RPMI7951 (cell line): ENCODE measurements around the gene SUN3. TPM values are rescaled to one million over a fixed set of nuclear protein-coding genes. Genes with fewer than 3 reads are reported as not detected.
"Not testable (repeated sequence)": the region's sequence is repeated elsewhere in the genome, so short reads cannot be mapped to it uniquely, and the experiment has no call there.

Experiments used
- DNase-seq: peaks from one replicate; pipeline ENCODE4 v3.0.0-alpha.2; 2012; ENCODE audit warnings: low read depth
- total RNA-seq: library from RNA; depleted of rRNA; stranded (reverse); fragments of >200 nt; shearing (Covaris generic); gene quantifications from 2 replicates; pipeline ENCODE4 v1.2.3, GENCODE V29; 2014

The SUN3 gene
- total RNA-seq, 1 experiment from 2014 or later: not detected

DNA sequence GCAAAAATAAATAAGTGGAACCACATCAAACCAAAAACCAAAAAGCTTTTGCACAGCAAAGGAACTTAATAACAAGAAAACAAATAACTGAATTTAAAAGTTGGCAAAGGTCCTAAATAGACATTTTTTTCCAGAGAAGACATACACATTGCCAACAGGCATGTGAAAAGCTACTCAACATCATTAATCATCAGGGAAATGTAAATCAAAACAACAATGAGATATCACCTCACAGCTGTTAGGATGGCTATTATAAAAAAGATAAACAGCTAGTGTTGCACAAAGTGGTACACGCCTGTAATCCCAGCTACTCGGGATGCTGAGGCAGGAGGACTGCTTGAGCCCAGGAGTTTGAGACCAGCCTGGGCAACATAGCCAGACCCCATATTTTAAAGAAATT, 2.2 kb upstream of the SUN3 start:
- no peak for DNase-seq

GRCh38 chr7:48025624-48026023, 3.3 kb downstream of the SUN3 start:
- DNase-seq: no peak

DNA sequence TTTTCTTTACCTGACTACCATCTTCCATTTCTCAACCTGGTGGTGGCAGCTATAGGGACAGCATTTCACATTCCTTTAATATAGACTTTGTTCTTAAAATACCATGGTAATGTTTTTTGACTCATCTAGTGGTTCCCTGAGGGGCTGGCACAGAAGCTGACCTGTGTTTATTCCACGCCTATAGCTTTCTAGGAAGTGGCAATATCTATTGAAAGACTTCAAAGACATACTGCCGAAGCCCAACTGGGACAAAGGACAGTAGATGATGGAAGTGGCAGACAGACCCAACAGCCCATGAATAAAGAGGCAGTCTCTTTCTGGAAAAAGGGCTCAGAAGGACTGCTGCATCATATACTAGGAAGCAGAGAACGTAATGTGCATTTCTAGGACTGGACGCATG, 11.2 kb downstream of the SUN3 start:
- DNase-seq: no peak

GRCh38 chr7:48016641-48017040, 12.3 kb downstream of the SUN3 start:
- DNase-seq: no peak

DNA sequence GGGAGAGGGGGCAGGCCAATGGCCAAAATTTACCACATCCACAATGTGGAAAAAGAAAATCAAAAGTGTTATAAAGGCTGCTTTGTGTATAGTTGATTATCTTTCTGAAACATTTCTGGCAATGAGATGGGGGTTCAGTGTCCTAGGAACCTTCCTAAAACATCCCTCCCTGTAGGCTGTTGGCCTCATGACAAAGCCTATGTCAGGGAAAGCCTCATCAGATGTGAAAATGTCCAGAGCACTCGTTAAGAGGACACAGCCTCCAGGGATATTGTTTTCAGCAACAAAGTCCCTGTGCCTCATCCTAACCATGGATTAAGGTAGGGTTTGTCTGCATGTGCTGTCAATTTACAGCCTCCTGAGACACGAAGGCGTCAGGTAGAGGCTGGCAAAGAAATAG, 17.0 kb downstream of the SUN3 start:
- peak; percentile 35 for DNase-seq

- no peak for DNase-seq
Observed at GRCh38 chr7:48011323-48011722, 17.6 kb downstream of the SUN3 start.

- no peak for DNase-seq
Observed at GRCh38 chr7:48009954-48010353, 19.0 kb downstream of the SUN3 start.

GRCh38 chr7:48009257-48009656, 19.6 kb downstream of the SUN3 start:
- no peak for DNase-seq

GRCh38 chr7:48006866-48007265, 22.0 kb downstream of the SUN3 start:
- no peak for DNase-seq

DNA sequence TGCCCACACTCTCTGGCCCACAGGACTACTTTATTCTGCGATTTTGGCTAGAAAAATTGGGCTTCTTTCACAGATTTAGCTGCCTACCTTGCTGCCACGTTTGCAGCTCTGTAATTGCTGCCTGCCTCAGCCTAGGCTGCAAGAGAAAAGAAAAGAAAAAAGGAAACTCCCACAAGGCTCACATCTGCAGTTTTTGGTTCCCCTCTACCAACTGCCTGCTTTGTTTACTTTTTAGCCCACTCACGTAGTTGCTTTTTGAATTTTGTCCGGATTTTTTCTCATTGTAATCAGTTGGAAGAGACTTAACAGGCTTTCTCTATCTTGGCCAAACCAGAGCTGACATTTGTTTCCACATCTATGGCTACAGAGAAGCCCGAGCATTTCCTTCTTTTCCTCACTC, 24.3 kb downstream of the SUN3 start:
- no peak for DNase-seq

DNA sequence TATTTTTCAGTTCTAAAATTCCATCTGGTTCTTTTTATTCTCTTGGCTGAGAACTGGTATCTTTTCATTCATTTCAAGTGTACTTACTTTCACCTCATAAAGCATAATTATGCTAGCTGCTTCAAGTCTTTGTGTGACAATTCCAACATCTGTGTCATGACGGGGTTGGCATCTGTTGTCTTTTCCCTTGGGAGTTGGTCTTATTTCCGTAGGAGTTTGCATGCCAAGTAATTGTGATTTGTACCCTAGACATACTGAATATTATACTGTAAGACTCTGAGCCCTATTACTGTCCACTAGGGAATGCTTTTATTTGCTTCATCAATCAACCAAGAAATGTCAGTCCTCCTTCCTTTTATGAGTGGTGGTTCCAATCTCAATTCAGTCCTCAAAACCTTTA, 24.9 kb downstream of the SUN3 start:
- DNase-seq: no peak

DNA sequence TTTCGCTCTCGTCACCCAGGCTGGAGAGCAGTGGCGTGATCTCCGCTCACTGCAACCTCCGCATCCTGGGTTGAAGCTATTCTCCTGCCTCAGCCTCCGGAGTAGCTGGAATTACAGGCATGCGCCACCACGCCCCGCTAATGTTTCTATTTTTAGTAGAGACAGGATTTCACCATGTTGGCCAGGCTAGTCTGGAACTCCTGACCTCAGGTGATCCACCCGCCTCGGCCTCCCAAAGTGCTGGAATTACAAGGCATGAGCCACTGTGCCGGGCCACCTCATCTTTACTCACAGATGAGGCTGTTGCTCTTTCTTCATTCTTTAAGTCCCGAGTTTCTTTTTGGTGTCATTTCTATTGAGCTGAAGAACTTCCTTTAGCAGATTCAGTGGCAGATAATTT, 28.7 kb downstream of the SUN3 start:
- DNase-seq: peak; percentile 41

DNA sequence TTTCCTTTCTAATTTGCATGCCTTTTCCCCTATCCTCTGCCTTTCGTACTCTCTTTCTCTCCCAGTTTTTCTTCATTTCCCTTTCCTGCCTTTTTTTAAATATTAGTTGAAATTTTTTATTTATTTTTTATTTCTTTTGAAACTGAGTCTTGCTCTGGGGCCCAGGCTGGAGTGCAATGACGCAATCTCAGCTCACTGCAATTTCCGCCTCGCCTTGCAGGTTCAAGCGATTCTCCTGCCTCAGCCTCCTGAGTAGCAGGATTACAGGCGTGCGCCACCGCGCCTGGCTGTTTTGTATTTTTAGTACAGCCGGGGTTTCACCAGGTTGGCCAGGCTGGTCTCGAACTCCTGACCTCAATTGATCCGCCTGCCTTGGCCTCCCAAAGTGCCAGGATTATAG, 29.5 kb downstream of the SUN3 start:
- no peak for DNase-seq

- peak; percentile 29 for DNase-seq
Observed at GRCh38 chr7:47992446-47992845, 36.5 kb downstream of the SUN3 start.

DNA sequence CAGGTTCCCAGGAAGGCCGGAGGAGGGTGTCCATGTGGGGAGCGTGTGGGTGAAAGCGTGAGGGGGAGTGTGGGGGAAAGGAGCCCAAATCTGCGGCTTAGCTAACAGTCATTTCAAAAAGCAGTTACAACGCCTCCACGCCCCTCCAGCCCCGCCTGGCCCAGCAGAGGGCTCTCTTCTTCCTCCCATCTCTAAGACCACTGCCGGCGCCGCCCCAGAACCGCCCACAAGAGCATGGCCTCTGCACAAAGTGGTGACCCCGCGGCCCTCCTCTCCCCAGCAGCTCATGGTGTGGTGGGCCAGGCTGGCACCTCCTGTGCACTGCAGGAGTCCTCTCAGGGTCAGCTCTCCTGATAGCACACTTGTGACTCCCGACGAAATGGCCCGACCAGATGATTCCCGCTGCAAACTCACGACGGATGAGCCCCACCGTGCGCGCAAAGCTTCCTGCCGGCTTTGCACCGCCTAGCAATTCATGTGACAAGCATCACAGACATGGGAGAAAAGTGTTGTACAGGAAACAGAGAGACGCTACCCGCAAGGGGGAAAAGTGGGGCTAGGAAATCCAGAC, 37.1 kb downstream of the SUN3 start:
- peak; percentile 88 for DNase-seq

DNA sequence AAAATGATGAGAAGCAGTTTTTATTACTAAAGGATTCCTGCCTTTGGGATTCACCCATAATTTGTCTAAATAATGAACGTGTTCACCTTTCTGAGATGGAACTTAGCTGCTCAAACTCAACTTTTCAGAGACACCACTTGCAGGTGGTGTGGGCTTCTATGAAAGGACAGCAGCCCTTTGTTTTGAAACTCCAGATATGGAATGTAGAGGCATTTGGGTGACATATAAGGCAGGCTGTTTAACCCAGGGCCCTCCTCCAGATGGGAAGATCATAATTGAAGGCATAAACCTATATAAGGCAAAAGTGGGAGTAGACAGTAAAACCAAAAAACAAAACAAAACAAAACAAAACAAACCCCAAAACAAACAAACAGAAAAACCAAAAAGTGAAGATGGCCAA, 37.6 kb downstream of the SUN3 start:
- no peak for DNase-seq

GRCh38 chr7:47990592-47990991, 38.3 kb downstream of the SUN3 start:
- DNase-seq: no peak

GRCh38 chr7:47989607-47990400, 39.1 kb downstream of the SUN3 start:
- DNase-seq: not testable (repeated sequence)

DNA sequence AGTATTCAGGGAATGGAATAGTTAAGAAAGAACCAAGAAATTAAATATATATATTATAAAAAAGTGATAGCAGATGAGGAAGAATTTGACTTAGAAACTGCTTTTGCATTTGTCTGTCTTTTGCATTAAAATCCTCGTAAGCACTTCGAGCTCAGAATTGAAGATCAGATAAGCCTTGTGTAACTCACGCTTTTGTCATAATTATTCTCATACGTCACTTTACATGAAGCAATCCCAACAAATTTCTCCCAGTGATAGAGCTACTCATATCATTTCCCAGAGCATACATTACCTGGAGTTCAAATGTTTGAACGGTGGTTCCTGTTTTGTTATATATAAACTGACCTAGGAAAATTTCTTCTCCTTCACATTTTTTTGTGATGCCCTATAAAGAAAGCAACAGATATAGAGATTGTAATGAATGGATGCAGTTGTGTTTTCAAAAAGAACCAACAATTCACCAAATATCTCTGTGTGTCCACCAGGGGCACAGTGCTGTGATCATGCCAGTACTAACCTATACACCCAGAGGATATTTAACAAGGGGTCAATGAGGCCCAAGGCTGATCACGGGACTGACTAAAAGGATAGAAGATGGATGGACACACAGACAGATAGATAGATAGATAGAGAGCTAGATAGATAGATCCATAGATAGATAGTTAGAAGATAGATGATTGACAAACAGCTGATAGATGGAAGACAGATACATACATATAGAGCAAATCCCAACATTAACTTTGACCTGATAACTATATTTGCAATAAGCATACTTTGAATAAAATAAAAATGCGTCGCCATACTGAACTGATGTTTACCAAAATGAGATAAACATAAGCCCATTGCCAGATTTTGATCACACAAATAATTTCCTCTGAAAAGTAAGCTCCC, 40.2 kb downstream of the SUN3 start:
- DNase-seq: peak; percentile 35

DNA sequence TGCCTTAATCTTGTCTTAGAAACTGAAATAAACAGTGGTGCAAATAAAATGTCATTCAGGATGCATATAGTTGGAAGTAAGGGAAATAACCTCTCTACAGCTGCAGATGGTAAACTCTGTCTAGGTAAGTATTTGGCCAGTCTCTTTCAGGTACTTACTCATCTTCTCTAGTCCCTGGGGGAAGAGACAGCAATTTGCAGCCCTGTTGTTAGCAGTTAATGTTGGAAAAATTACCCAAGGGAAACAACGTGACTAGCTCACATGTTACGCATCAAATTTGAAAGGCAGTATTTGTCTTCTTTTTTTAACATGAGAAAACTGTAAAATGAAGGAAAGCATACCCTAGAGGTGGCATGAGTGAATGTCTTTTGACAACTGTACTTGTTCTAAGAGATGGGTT, 46.3 kb downstream of the SUN3 start:
- no peak for DNase-seq

GRCh38 chr7:47980648-47981047, 48.3 kb downstream of the SUN3 start:
- DNase-seq: not testable (repeated sequence)

DNA sequence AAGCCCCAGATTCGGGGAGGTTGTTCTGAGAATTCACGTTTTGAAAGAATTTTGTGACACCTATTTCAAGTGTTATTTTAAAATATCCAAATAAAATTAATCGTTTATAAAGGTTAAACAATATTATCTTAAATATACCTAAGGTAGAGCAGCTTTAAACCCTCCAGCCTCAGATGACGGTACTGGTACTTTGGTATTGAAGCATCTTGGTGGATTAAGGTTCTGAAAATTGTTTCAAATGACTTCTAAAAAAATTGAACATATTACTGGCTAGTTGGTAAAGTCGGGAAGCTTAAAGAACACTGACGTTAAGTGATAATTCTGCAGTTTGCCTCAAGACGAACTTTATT, 49.1 kb downstream of the SUN3 start:
- no peak for DNase-seq
